HepG2 (cell line): ENCODE measurements around the gene SLC9A5. TPM values are rescaled to one million over a fixed set of nuclear protein-coding genes. Genes with fewer than 3 reads are reported as not detected.
A peak's percentile ranks its signal among the peaks of the same experiment; 100 is the strongest.

Experiments
- ATAC-seq: fragments of 200-7000 bp; cut with Tn5 transposase; 3 replicates; pipeline ENCODE4 v1.9.1; 2020; ENCODE audit warnings: mild to moderate bottlenecking, moderate library complexity
- BruUV-seq: library from RNA; stranded (reverse); fragments of 400-500 nt; replicated peaks from 2 replicates; lab custom pipeline; 2021; lab: Mats Ljungman, UMichigan
- CTCF ChIA-PET: fragments of 300-600 bp; formaldehyde crosslinking; extraction: SDS; loops from one replicate; lab custom pipeline; 2021; ENCODE audit warnings: low total read pairs, inconsistent platforms, low intra/inter-chr PET ratio; lab: Yijun Ruan, JAX
- POLR2A ChIA-PET: fragments of 350-600 bp; sonication (Branson Sonifier 250); formaldehyde crosslinking; loops from one replicate; lab custom pipeline; 2020; ENCODE audit warnings: antibody characterized with exemption, inconsistent platforms; lab: Yijun Ruan, JAX
- DNase-seq: peaks from one replicate; pipeline ENCODE4 v3.0.0-alpha.2; 2015; ENCODE audit warnings: low spot score
- FAIRE-seq: peaks from 3 replicates; lab custom pipeline; 2011; peaks lifted over from hg19 to GRCh38; lab: Jason Lieb, UNC
- H2AFZ ChIP-seq: one replicate; pipeline ENCODE4 v1.6.1; 2011; ENCODE audit warnings: low read length, inconsistent platforms
- H3K27ac ChIP-seq: fragments of 300-600 bp; 3 replicates; pipeline ENCODE4 v1.8.0; 2011; ENCODE audit warnings: mixed run types, mild to moderate bottlenecking, mixed read lengths, low read length, inconsistent platforms; ENCODE audit not compliant: insufficient read depth; ENCODE audit errors: extremely low read length
- H3K27me3 ChIP-seq, 2 experiments: fragments of 200-600 bp in 1 of 2; 2 replicates in 1 of 2; 3 replicates in 1 of 2; pipeline versions ENCODE4 v1.6.0 to v1.8.0; 2011; ENCODE audit warnings: low read length in 2 of 2, mild to moderate bottlenecking in 2 of 2, moderate library complexity in 2 of 2, inconsistent platforms in 1 of 2; ENCODE audit not compliant: insufficient read depth in 2 of 2, control insufficient read depth in 1 of 2
- H3K36me3 ChIP-seq, 2 experiments: fragments of 200-600 bp in 1 of 2; replicated peaks in 1 of 2; 2 replicates in 1 of 2; 3 replicates in 1 of 2; pipeline versions ENCODE4 v1.5.1 to v1.8.0; 2011; ENCODE audit warnings: low read length in 2 of 2, inconsistent platforms in 1 of 2; ENCODE audit not compliant: insufficient read depth in 2 of 2, control insufficient read depth in 1 of 2
- H3K4me1 ChIP-seq: 2 replicates; pipeline ENCODE4 v1.5.1; 2012; ENCODE audit warnings: low read length, inconsistent platforms; ENCODE audit not compliant: insufficient read depth
- H3K4me2 ChIP-seq: 2 replicates; pipeline ENCODE4 v1.6.0; 2011; ENCODE audit warnings: low read depth, low read length, inconsistent platforms
- H3K4me3 ChIP-seq, 3 experiments: fragments of 200-600 bp in 1 of 3; sonication (generic), shearing (Covaris generic) in 1 of 3; replicated peaks in 1 of 3; 2 replicates each; pipeline ENCODE4 v1.5.1; 2011 to 2016; ENCODE audit warnings: low read length in 3 of 3, inconsistent platforms in 2 of 3, low read depth in 2 of 3, mild to moderate bottlenecking in 2 of 3, control low read depth in 1 of 3, mixed read lengths in 1 of 3; ENCODE audit not compliant: insufficient read depth in 1 of 3
- H3K79me2 ChIP-seq: one replicate; pipeline ENCODE4 v1.6.1; 2011; ENCODE audit warnings: low read length, inconsistent platforms; ENCODE audit not compliant: insufficient read depth
- H3K9ac ChIP-seq: 2 replicates; pipeline ENCODE4 v1.6.0; 2011; ENCODE audit warnings: mild to moderate bottlenecking, low read depth, low read length, inconsistent platforms; ENCODE audit not compliant: insufficient read depth
- H3K9me3 ChIP-seq: 2 replicates; pipeline ENCODE4 v1.5.1; 2012; ENCODE audit warnings: mild to moderate bottlenecking, low read length
- H4K20me1 ChIP-seq: 2 replicates; pipeline ENCODE4 v1.6.0; 2011; ENCODE audit warnings: inconsistent platforms, mild to moderate bottlenecking, low read length, moderate library complexity; ENCODE audit not compliant: insufficient read depth
- AGO2 ChIP-seq: fragments of 200-400 bp; formaldehyde crosslinking; optimal IDR thresholded peaks from 2 replicates; pipeline ENCODE3; 2017; ENCODE audit warnings: mild to moderate bottlenecking, low read depth, low read length, moderate library complexity
- ATF7 ChIP-seq, 2 experiments: fragments of 450-650 bp in 1 of 2; sonication (generic) in 1 of 2; formaldehyde crosslinking in 1 of 2; IDR thresholded peaks; 2 replicates each; pipeline versions ENCODE4 v1.4.0 to v1.6.1; 2016 to 2020; ENCODE audit warnings: antibody characterized with exemption in 1 of 2, mild to moderate bottlenecking in 1 of 2, missing genetic modification reagents in 1 of 2
- GABPB1 ChIP-seq: IDR thresholded peaks from 2 replicates; pipeline ENCODE4 v1.6.1; 2016; ENCODE audit warnings: mild to moderate bottlenecking, missing genetic modification reagents, moderate library complexity, missing compliant biosample characterization
- LCORL ChIP-seq, 2 experiments: fragments of 450-650 bp in 1 of 2; sonication (generic) in 1 of 2; formaldehyde crosslinking in 1 of 2; IDR thresholded peaks; 2 replicates each; pipeline versions ENCODE4 v1.5.0 to v1.6.1; 2017 to 2020; ENCODE audit warnings: antibody characterized with exemption in 1 of 2, missing genetic modification reagents in 1 of 2
- MIER3 ChIP-seq: IDR thresholded peaks from 2 replicates; pipeline ENCODE4 v1.6.1; 2016; ENCODE audit warnings: missing compliant biosample characterization, borderline replicate concordance
- SAP130 ChIP-seq: IDR thresholded peaks from 2 replicates; pipeline ENCODE4 v1.6.1; 2016; ENCODE audit warnings: low read depth
- SP2 ChIP-seq: sonication (generic); formaldehyde crosslinking; IDR thresholded peaks from 2 replicates; pipeline ENCODE4 v1.5.1; 2020; ENCODE audit warnings: mild to moderate bottlenecking, missing genetic modification reagents
- ZNF558 ChIP-seq: sonication (generic); formaldehyde crosslinking; IDR thresholded peaks from 2 replicates; pipeline ENCODE4 v1.9.0; 2022; ENCODE audit warnings: mild to moderate bottlenecking, missing genetic modification reagents, borderline replicate concordance
- ZNF569 ChIP-seq: sonication (generic); formaldehyde crosslinking; IDR thresholded peaks from 2 replicates; pipeline ENCODE4 v1.5.0; 2020; ENCODE audit warnings: mild to moderate bottlenecking, missing genetic modification reagents, moderate library complexity, borderline replicate concordance
- ZNF597 ChIP-seq: sonication (generic); formaldehyde crosslinking; IDR thresholded peaks from 2 replicates; pipeline ENCODE4 v1.5.0; 2020; ENCODE audit warnings: missing genetic modification reagents
- ZNF747 ChIP-seq: sonication (generic); formaldehyde crosslinking; IDR thresholded peaks from 2 replicates; pipeline ENCODE4 v1.8.1; 2023; ENCODE audit warnings: missing genetic modification reagents, mild to moderate bottlenecking, borderline replicate concordance
- ZNF782 ChIP-seq: sonication (generic); formaldehyde crosslinking; IDR thresholded peaks from 2 replicates; pipeline ENCODE4 v1.4.0; 2020; ENCODE audit warnings: missing genetic modification reagents, mild to moderate bottlenecking, borderline replicate concordance
- WGBS: methylation state at CpG from one replicate; pipeline ENCODE4 v1.1.6; 2017; ENCODE audit warnings: low lambda C conversion rate; 5-methylcytosine and 5-hydroxymethylcytosine counted together
- in situ Hi-C: cut with HindIII; loops from 2 replicates; pipeline ENCODE4 v1.10.0; 2017; ENCODE audit warnings: low pct_unique_long_range_greater_than_20kb; ENCODE audit not compliant: extremely low pct_ligation_motif_present
- intact Hi-C: fragments of 100-400 bp; cut with micrococcal nuclease; formaldehyde crosslinking; loops from one replicate; pipeline ENCODE4 v1.10.0; 2022; ENCODE audit not compliant: unreplicated experiment
- polyA plus RNA-seq, 8 experiments: library from polyadenylated mRNA; depleted of rRNA in 3 of 8; stranded (reverse) in 7 of 8; unstranded in 1 of 8; fragments of >200 nt; fragmentation: Illumina TruSeq in 4 of 8; extraction: Trizol in 4 of 8; gene quantifications; 2 replicates each; pipeline versions ENCODE4 v1.2.1 to v1.2.3, GENCODE V29; 2011 to 2016; ENCODE audit warnings: low read depth in 4 of 8, missing spikeins in 1 of 8, mixed read lengths in 1 of 8; ENCODE audit not compliant: insufficient read depth in 1 of 8
- total RNA-seq, 5 experiments: library from RNA; depleted of rRNA; stranded (reverse); fragments of >200 nt; fragmentation: Illumina TruSeq; extraction: Trizol; gene quantifications; 2 replicates each; pipeline ENCODE4 v1.2.3, GENCODE V29; 2016; ENCODE audit warnings: low read depth in 1 of 5
- TF ChIP-seq, protein P1 (sequence below): sonication (generic); formaldehyde crosslinking; IDR thresholded peaks from 2 replicates; pipeline ENCODE4 v1.4.0; 2020; ENCODE audit warnings: mild to moderate bottlenecking, missing genetic modification reagents

The SLC9A5 gene
- total and polyA plus RNA-seq, 2 of the 13 experiments (the other 11 are each of a cell fraction or from before 2014, with no cell fraction given) = 0.58 to 1.4 TPM

DNA sequence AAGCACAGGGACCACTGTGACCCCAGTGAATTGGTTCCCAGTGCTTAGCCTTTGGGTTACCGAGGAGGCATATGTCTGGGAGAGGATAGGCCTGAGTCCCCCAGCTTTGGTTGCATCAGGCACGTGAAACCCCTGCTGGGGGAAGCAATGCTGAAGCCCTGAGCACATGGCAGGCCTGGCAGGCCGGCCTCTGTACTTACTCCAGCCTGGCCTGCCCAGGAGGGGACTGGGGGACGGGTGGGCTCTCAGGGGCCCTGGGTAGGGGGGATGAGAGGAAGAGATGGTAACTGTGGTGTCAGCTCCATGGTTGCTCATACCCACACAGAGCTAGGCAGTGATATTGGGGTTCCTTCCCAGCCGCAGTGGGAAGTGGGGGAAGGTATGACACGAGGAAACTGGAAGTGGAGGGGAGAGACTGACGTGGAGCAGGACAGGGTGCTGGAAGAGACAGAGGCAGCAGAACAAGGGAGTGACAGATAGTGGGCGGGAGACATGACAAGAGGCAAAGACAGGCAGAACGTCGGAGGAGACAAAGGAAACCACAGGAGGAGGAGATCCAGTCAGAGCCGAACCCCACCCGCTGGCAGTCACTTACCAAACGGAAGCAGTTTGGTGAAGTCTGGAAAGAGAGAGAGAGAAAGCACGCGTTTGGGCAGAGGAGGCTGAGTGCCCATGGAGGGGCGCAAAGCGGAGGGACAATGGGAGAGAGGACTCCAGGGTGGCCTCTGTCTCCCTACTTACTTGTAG lies 12.8 kb upstream of the SLC9A5 start:
- 97% methylated on average over 16 of the region's 17 CpGs for WGBS
- H3K9me3 ChIP-seq = no peaks in the 10 kb centered on the region
- no peaks in the 10 kb centered on the region for H3K27me3 ChIP-seq
- no peaks in the 10 kb centered on the region for H4K20me1 ChIP-seq
- peaks cover 38 to 55% of the 10 kb centered on the region in 2 experiments for H3K36me3 ChIP-seq
- ATAC-seq = no peak
- intact Hi-C loops = no loop called here
- CTCF ChIA-PET = no interaction called here
- no peak overlapping the region for H2AFZ ChIP-seq
- no peak for TF ChIP-seq ZNF558 (CRISPR knock-in tag)
- no peak for TF ChIP-seq ZNF747 (CRISPR knock-in tag)
- TF ChIP-seq, all 625 proteins: peak for 0
- Histone ChIP-seq H3K79me2 (no peaks in the 10 kb centered on the region), H3K4me1 (peaks cover 6% of the 10 kb centered on the region), H3K9ac (no peak overlapping the region), H3K4me3 (no peak overlapping the region), H3K27ac (no peak overlapping the region), H3K4me2 (no peak overlapping the region)
- DNase-seq (no peak), FAIRE-seq (no peak)
- POLR2A ChIA-PET = interaction anchor here (0.8 to 2.2 kb wide), 4 partner anchors 9 to 65 kb away, joined by 3 to 17 read pairs (median 4); partner anchors contain the start of genes FHOD1, NOL3 and TMEM208
- in situ Hi-C loops = no loop called here
- no TSS peak for BruUV-seq

- Histone ChIP-seq H3K4me3 (no peak overlapping the region), H3K27me3 (no peaks in the 10 kb centered on the region), H3K9ac (no peak overlapping the region), H3K79me2 (no peaks in the 10 kb centered on the region), H4K20me1 (no peaks in the 10 kb centered on the region), H3K27ac (no peak overlapping the region), H3K4me1 (peaks cover 14% of the 10 kb centered on the region), H3K4me2 (no peak overlapping the region), H3K36me3 (peaks cover 32 to 48% of the 10 kb centered on the region in 2 experiments), H2AFZ (no peak overlapping the region), H3K9me3 (no peaks in the 10 kb centered on the region)
- in situ Hi-C loops (no loop called here), intact Hi-C loops (no loop called here)
- DNase-seq (peak; percentile 46), ATAC-seq (peak; percentile 68), FAIRE-seq (no peak)
- ChIA-PET CTCF (no interaction called here), POLR2A (interaction anchor here (0.8 to 2.2 kb wide), 4 partner anchors 10 to 66 kb away, joined by 3 to 17 read pairs (median 4); partner anchors contain the start of genes FHOD1, NOL3 and TMEM208)
- no TSS peak for BruUV-seq
- WGBS = 93% methylated on average over 50 of the region's 50 CpGs
- no peak for TF ChIP-seq ZNF782 (CRISPR knock-in tag)
- TF ChIP-seq GABPB1 (CRISPR knock-in tag) = peak; percentile 23; the same call in 1 of the 2 replicates
- no peak for TF ChIP-seq LCORL (IDR thresholded peaks at IDR 0.05)
- TF ChIP-seq LCORL (CRISPR knock-in tag; IDR thresholded peaks at IDR 0.05) = no peak
- no peak for TF ChIP-seq ZNF569 (CRISPR knock-in tag)
- no peak for TF ChIP-seq SAP130 (CRISPR knock-in tag)
- TF ChIP-seq SP2 (CRISPR knock-in tag) = no peak
- TF ChIP-seq, protein P1, sequence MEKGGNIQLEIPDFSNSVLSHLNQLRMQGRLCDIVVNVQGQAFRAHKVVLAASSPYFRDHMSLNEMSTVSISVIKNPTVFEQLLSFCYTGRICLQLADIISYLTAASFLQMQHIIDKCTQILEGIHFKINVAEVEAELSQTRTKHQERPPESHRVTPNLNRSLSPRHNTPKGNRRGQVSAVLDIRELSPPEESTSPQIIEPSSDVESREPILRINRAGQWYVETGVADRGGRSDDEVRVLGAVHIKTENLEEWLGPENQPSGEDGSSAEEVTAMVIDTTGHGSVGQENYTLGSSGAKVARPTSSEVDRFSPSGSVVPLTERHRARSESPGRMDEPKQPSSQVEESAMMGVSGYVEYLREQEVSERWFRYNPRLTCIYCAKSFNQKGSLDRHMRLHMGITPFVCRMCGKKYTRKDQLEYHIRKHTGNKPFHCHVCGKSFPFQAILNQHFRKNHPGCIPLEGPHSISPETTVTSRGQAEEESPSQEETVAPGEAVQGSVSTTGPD (CRISPR knock-in tag) = no peak
- no peak for TF ChIP-seq AGO2
- TF ChIP-seq MIER3 (CRISPR knock-in tag) = no peak
- TF ChIP-seq ZNF597 = no peak
- TF ChIP-seq ATF7 (IDR thresholded peaks at IDR 0.05) = no peak
- no peak for TF ChIP-seq ATF7 (CRISPR knock-in tag; IDR thresholded peaks at IDR 0.05)
These were observed 12.0 kb upstream of the SLC9A5 start for GRCh38 chr16:67236563-67237395.
